ENCODE data around the gene GPR68. TPM values are rescaled to one million over a fixed set of nuclear protein-coding genes. Genes with fewer than 3 reads are reported as not detected.
"Not testable (repeated sequence)": the region's sequence is repeated elsewhere in the genome, so short reads cannot be mapped to it uniquely, and the experiment has no call there.

GPR68 gene
- total RNA-seq, 3 donors from 2014 or later: 4.1 to 6.1 (median 6.0) TPM

- Mint-ChIP-seq H3K36me3 (ENCODE audit: insufficient read depth) (peaks cover 35% of the 10 kb centered on the region), H3K9me3 (peaks cover 8% of the 10 kb centered on the region), H3K4me1 (ENCODE audit: low read depth) (peaks cover 78% of the 10 kb centered on the region), H3K27me3 (ENCODE audit: low read depth) (no peaks in the 10 kb centered on the region), H3K4me3 (no peak overlapping the region)
- no peak for ATAC-seq
- no peak for DNase-seq
Observed at GRCh38 chr14:91233936-91234790, 10.3 kb downstream of the GPR68 start.

GRCh38 chr14:91232603-91233002, 11.9 kb downstream of the GPR68 start:
- Mint-ChIP-seq H3K9me3 (peaks cover 8% of the 10 kb centered on the region), H3K4me3 (no peak overlapping the region), H3K27me3 (ENCODE audit: low read depth) (no peaks in the 10 kb centered on the region), H3K4me1 (ENCODE audit: low read depth) (peaks cover 78% of the 10 kb centered on the region), H3K36me3 (ENCODE audit: insufficient read depth) (peaks cover 29% of the 10 kb centered on the region)
- DNase-seq (no peak), ATAC-seq (no peak)

GRCh38 chr14:91232052-91232451, 12.5 kb downstream of the GPR68 start:
- Mint-ChIP-seq H3K36me3 (ENCODE audit: insufficient read depth) (peaks cover 27% of the 10 kb centered on the region), H3K4me1 (ENCODE audit: low read depth) (peaks cover 80% of the 10 kb centered on the region), H3K4me3 (no peak overlapping the region), H3K27me3 (ENCODE audit: low read depth) (no peaks in the 10 kb centered on the region), H3K9me3 (peaks cover 8% of the 10 kb centered on the region)
- no peak for DNase-seq
- no peak for ATAC-seq

- DNase-seq (no peak), ATAC-seq (no peak)
- H3K27me3 Mint-ChIP-seq (ENCODE audit: low read depth): no peaks in the 10 kb centered on the region
- H3K9me3 Mint-ChIP-seq: peaks cover 8% of the 10 kb centered on the region
- peaks cover 86% of the 10 kb centered on the region for H3K4me1 Mint-ChIP-seq (ENCODE audit: low read depth)
- H3K4me3 Mint-ChIP-seq: peak overlapping the region; percentile 74
- peaks cover 27% of the 10 kb centered on the region for H3K36me3 Mint-ChIP-seq (ENCODE audit: insufficient read depth)
Observed at GRCh38 chr14:91231446-91231845, 13.1 kb downstream of the GPR68 start.

- Mint-ChIP-seq H3K9me3 (peaks cover 8% of the 10 kb centered on the region), H3K36me3 (ENCODE audit: insufficient read depth) (peaks cover 20% of the 10 kb centered on the region), H3K27me3 (ENCODE audit: low read depth) (no peaks in the 10 kb centered on the region), H3K4me1 (ENCODE audit: low read depth) (peaks cover 90% of the 10 kb centered on the region), H3K4me3 (peak overlapping the region; percentile 74)
- DNase-seq (no peak), ATAC-seq (no peak)
Observed at GRCh38 chr14:91230397-91231035, 14.0 kb downstream of the GPR68 start.

- Mint-ChIP-seq H3K4me3 (peak overlapping the region; percentile 74), H3K36me3 (ENCODE audit: insufficient read depth) (peaks cover 26% of the 10 kb centered on the region), H3K4me1 (ENCODE audit: low read depth) (peaks cover 94% of the 10 kb centered on the region), H3K27me3 (ENCODE audit: low read depth) (no peaks in the 10 kb centered on the region), H3K9me3 (peaks cover 8% of the 10 kb centered on the region)
- DNase-seq: peak; percentile 48
- peak; percentile 30 to 31 for ATAC-seq
Observed at GRCh38 chr14:91229743-91230200, 14.7 kb downstream of the GPR68 start.

GRCh38 chr14:91229005-91229382, 15.5 kb downstream of the GPR68 start:
- ATAC-seq (no peak), DNase-seq (no peak)
- Mint-ChIP-seq H3K4me3 (peak overlapping the region; percentile 74), H3K9me3 (peaks cover 8% of the 10 kb centered on the region), H3K4me1 (ENCODE audit: low read depth) (peaks cover 91% of the 10 kb centered on the region), H3K36me3 (ENCODE audit: insufficient read depth) (peaks cover 20% of the 10 kb centered on the region), H3K27me3 (ENCODE audit: low read depth) (no peaks in the 10 kb centered on the region)

GRCh38 chr14:91228112-91229004, 16.1 kb downstream of the GPR68 start:
- peaks cover 9% of the 10 kb centered on the region for H3K9me3 Mint-ChIP-seq
- peaks cover 21% of the 10 kb centered on the region for H3K36me3 Mint-ChIP-seq (ENCODE audit: insufficient read depth)
- H3K4me3 Mint-ChIP-seq: peak overlapping the region; percentile 74

GRCh38 chr14:91227183-91227628, 17.3 kb downstream of the GPR68 start:
- peak overlapping the region; percentile 43 for H3K4me3 Mint-ChIP-seq
- peaks cover 16% of the 10 kb centered on the region for H3K9me3 Mint-ChIP-seq
- H3K36me3 Mint-ChIP-seq (ENCODE audit: insufficient read depth): peaks cover 24% of the 10 kb centered on the region
- no peaks in the 10 kb centered on the region for H3K27me3 Mint-ChIP-seq (ENCODE audit: low read depth)
- H3K4me1 Mint-ChIP-seq (ENCODE audit: low read depth): peaks cover 96% of the 10 kb centered on the region
- DNase-seq: no peak
- no peak for ATAC-seq

More at GRCh38 chr14:91228112-91229004, 16.1 kb downstream of the GPR68 start:
- no peaks in the 10 kb centered on the region for H3K27me3 Mint-ChIP-seq (ENCODE audit: low read depth)
- DNase-seq: peak; percentile 77
- H3K4me1 Mint-ChIP-seq (ENCODE audit: low read depth): peaks cover 95% of the 10 kb centered on the region
- peak; percentile 87 to 88 for ATAC-seq

- H3K36me3 Mint-ChIP-seq (ENCODE audit: insufficient read depth): peaks cover 27% of the 10 kb centered on the region
- peaks cover 19% of the 10 kb centered on the region for H3K9me3 Mint-ChIP-seq
Observed at GRCh38 chr14:91226360-91226759, 18.1 kb downstream of the GPR68 start.

GRCh38 chr14:91225025-91225424, 19.5 kb downstream of the GPR68 start:
- Mint-ChIP-seq H3K9me3 (peaks cover 10% of the 10 kb centered on the region), H3K36me3 (ENCODE audit: insufficient read depth) (peaks cover 28% of the 10 kb centered on the region), H3K4me3 (no peak overlapping the region), H3K27me3 (ENCODE audit: low read depth) (no peaks in the 10 kb centered on the region), H3K4me1 (ENCODE audit: low read depth) (peaks cover 92% of the 10 kb centered on the region)
- DNase-seq (no peak), ATAC-seq (no peak)

More at GRCh38 chr14:91226360-91226759, 18.1 kb downstream of the GPR68 start:
- not testable (repeated sequence) for H3K4me3 Mint-ChIP-seq; ATAC-seq; DNase-seq; H3K27me3 Mint-ChIP-seq (ENCODE audit: low read depth)
- peaks cover 94% of the 10 kb centered on the region for H3K4me1 Mint-ChIP-seq (ENCODE audit: low read depth)

GRCh38 chr14:91223028-91223783, 21.3 kb downstream of the GPR68 start:
- H3K4me1 Mint-ChIP-seq (ENCODE audit: low read depth): peaks cover 73% of the 10 kb centered on the region
- ATAC-seq (peak; percentile 69 to 72), DNase-seq (peak; percentile 45)
- H3K36me3 Mint-ChIP-seq (ENCODE audit: insufficient read depth): peaks cover 26% of the 10 kb centered on the region
- no peak overlapping the region for H3K4me3 Mint-ChIP-seq
- H3K27me3 Mint-ChIP-seq (ENCODE audit: low read depth): no peaks in the 10 kb centered on the region
- H3K9me3 Mint-ChIP-seq: peaks cover 10% of the 10 kb centered on the region

- peaks cover 10% of the 10 kb centered on the region for H3K9me3 Mint-ChIP-seq
- H3K27me3 Mint-ChIP-seq (ENCODE audit: low read depth): no peaks in the 10 kb centered on the region
- no peak overlapping the region for H3K4me3 Mint-ChIP-seq
- ATAC-seq (no peak), DNase-seq (no peak)
- H3K36me3 Mint-ChIP-seq (ENCODE audit: insufficient read depth): peaks cover 29% of the 10 kb centered on the region
- H3K4me1 Mint-ChIP-seq (ENCODE audit: low read depth): peaks cover 54% of the 10 kb centered on the region
Observed at GRCh38 chr14:91221270-91221669, 23.2 kb downstream of the GPR68 start.
